Fibroblast of the aortic adventitia (primary cell): ENCODE measurements around the gene FHIT. TPM values are rescaled to one million over a fixed set of nuclear protein-coding genes. Genes with fewer than 3 reads are reported as not detected.
A peak's percentile ranks its signal among the peaks of the same experiment; 100 is the strongest.

ENCODE experiments used
- DNase-seq: peaks from one replicate; pipeline ENCODE4 v3.0.0-alpha.2; 2010; ENCODE audit warnings: low read depth
- H3K4me3 ChIP-seq: 2 replicates; pipeline ENCODE4 v1.5.1; 2011; ENCODE audit warnings: low read depth, mild to moderate bottlenecking, control low read depth, low read length, moderate library complexity
- CTCF ChIP-seq: IDR thresholded peaks from 2 replicates; pipeline ENCODE4 v1.5.1; 2011; ENCODE audit warnings: mild to moderate bottlenecking, low read length, control low read depth, inconsistent platforms; ENCODE audit not compliant: insufficient read depth
- total RNA-seq: library from RNA; depleted of rRNA; stranded (reverse); fragments of >200 nt; gene quantifications from 2 replicates; pipeline ENCODE4 v1.2.3, GENCODE V29; 2012; ENCODE audit warnings: low replicate concordance

Gene FHIT
- total RNA-seq, 1 donor, result 1.5 TPM

- no peak overlapping the region for H3K4me3 ChIP-seq
- no peak for TF ChIP-seq CTCF
- DNase-seq, result no peak
Observed at GRCh38 chr3:60291115-60291514, 960.1 kb downstream of the FHIT start.

- no peak for TF ChIP-seq CTCF
- no peak overlapping the region for H3K4me3 ChIP-seq
- DNase-seq, result no peak
Observed at GRCh38 chr3:60290122-60290492, 961.1 kb downstream of the FHIT start.

- DNase-seq, result peak; percentile 35
- TF ChIP-seq CTCF, result no peak
- no peak overlapping the region for H3K4me3 ChIP-seq
Observed at GRCh38 chr3:60289341-60290121, 961.7 kb downstream of the FHIT start.

- no peak for TF ChIP-seq CTCF
- H3K4me3 ChIP-seq, result no peak overlapping the region
- no peak for DNase-seq
Observed at GRCh38 chr3:60282866-60283265, 968.4 kb downstream of the FHIT start.

GRCh38 chr3:60281970-60282369 lies 969.3 kb downstream of the FHIT start:
- DNase-seq, result no peak
- no peak overlapping the region for H3K4me3 ChIP-seq
- TF ChIP-seq CTCF, result no peak

GRCh38 chr3:60277361-60277800 lies 973.9 kb downstream of the FHIT start:
- TF ChIP-seq CTCF, result no peak
- H3K4me3 ChIP-seq, result no peak overlapping the region
- DNase-seq, result no peak

GRCh38 chr3:60276615-60277014 lies 974.6 kb downstream of the FHIT start:
- no peak for TF ChIP-seq CTCF

More at GRCh38 chr3:60276615-60277014, 974.6 kb downstream of the FHIT start:
- DNase-seq, result no peak
- no peak overlapping the region for H3K4me3 ChIP-seq
